GM19023 (cell line): ENCODE measurements around the gene IPCEF1.
A peak's percentile ranks its signal among the peaks of the same experiment; 100 is the strongest.
"Not testable (repeated sequence)": the region's sequence is repeated elsewhere in the genome, so short reads cannot be mapped to it uniquely, and the experiment has no call there.

Source experiments
- ATAC-seq: cut with Tn5 transposase; IDR thresholded peaks from one replicate; pipeline ENCODE4 v1.9.1; 2021; ENCODE audit warnings: mild to moderate bottlenecking, moderate library complexity; ENCODE audit not compliant: unreplicated experiment

Gene IPCEF1

DNA sequence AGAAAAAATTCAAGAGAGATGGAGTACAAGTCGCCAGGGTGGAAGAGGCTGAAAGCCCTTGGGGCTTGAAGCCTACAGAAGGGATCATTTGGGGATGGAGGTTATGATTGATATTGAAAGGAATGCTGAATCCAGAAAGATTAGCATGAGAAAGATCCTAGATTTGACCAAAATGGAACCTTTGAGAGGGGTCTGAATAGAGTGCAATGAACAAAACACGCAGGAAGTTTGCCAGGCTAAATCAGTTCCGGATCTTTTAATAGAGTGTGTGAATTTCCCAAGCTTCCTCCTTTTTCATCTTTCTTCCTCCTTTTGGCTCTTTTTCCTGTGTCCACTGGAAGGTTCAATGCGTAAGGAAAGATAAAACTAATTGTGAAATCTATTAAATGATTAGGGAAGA lies 15.3 kb downstream of the IPCEF1 start:
- ATAC-seq, result no peak

DNA sequence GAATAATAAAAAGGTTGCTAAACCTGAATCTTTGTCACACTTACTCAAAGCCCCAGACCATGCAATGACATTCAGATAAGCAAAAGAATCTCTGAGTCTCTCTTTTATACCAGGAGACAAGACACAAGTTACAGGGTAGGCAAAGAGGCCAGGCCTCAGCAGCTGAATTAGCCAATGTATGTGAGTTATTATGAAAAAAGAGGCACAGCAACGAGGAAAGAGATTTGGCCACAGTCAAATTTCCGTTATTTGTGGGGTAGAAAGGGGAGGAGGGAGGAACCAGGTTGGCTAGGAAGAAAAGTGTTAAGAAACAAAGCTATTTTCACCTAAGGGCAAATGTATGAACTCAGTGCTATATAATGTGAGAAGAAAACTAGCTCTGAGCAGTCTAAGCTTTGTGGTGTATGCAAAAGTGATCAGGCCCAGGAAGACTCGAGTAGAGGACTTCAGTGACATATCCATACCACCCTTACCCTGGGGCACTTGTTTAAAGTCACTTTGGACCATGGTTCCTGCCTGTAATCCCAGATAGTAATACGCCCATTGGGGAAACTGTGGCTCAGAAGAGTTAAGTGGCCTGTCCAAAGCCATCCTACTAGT lies 19.1 kb downstream of the IPCEF1 start:
- ATAC-seq, result no peak

DNA sequence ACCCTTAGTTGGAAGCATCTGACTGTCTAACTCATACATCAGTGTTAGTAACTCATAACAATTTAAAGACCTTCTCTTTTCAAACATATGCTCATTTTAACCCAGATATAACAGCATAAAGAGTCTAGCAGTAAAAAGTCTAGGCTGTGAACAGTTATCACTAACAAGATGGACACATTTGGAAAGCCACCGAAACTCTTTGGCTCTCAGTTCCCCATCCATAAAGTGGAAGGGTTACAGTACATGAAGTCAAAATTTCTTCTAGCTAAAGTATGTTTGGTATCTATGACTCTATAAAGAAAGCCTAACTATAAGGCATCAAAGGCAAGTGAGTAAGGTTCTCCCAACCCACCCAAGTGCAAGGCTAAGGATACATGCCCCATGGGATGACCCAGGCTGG lies 22.5 kb downstream of the IPCEF1 start:
- ATAC-seq, result not testable (repeated sequence)

DNA sequence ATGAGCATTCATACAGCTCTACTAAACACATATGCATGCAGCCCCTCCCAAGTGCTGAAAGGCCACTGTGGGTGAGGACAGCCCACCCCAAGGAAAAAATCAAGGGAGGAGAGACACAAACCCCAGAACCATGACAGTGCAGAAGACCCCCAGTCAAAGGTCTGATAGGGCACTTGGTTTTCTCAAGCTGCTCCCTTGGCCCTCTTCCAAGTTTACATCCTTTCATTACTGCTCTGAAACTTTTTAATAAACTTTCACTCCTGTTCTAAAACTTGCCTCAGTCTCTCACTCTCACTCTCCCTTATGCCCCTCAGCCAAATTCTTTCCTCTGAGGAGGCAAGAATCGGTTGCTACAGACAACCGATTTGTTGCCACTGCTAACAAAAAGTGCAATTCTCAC lies 24.9 kb downstream of the IPCEF1 start:
- ATAC-seq, result no peak

DNA sequence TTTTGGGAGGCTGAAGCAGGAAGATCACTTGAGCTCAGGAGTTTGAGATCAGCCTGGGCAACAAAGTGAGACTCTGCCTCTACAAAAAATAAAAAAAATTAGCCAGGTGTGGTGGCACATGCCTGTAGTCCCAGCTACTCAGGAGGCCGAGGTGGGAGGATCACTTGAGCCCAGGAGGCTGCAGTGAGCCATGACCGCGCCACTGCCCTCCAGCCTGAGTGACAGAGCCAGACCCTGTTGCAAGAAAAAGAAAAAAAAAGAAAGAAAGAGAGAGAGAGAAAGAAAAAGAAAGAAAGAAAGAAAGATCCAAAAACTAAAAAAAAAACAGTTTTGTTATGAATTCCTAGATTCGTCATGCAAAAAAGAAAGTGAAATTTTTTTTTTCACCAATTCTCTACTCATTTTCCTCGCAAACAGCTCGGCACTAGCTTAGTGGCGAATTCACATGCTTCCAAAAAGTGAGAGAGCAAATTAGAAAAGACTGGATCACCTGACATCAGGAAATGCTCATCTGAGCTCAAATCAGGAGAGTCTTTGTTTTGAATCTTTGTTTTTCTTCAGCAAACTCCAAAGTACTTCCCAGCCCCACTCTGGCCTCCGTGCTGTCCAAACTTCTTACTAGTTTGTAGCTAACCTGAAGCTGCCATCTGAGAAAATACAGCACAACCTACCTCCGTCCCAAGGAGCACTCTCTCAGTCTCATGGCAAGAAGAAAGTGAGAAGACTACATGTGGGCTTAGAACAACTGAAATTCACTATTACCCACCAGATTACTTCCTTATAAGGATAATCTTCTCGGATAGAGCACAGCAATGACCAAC lies 27.0 kb downstream of the IPCEF1 start:
- no peak for ATAC-seq

DNA sequence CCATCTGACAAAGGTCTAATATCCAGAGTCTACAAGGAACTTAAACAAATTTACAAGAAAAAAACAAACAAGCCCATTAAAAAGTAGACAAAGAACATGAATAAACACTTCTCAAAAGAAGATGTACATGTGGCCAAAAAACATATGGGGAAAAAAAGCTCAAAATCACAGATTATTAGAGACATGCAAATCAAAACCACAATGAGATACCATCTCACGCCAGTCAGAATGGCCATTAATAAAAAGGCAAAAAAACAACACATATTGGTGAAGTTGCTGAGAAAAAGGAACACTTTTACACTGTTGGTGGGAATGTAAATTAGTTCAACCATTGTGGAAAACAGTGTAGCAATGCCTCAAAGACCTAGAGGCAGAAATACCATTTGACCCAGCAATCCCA lies 29.3 kb downstream of the IPCEF1 start:
- not testable (repeated sequence) for ATAC-seq

DNA sequence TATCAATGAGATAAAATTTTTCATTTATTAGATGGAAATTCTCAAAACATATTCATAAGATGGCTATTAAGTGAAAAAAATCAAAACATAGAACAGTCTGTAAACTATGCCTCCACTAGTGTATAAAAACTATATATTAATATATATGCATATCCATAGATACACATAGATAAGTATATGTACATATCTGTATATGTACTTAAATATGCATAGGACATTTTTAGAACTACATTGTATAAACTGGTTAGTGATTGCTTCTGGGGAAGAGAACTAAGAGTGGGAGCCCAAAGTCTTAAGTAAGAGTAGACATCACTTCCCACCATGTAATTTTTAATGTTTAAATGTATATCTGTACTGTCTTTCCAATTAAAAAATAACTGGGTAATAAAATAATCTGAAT lies 31.5 kb downstream of the IPCEF1 start:
- no peak for ATAC-seq

DNA sequence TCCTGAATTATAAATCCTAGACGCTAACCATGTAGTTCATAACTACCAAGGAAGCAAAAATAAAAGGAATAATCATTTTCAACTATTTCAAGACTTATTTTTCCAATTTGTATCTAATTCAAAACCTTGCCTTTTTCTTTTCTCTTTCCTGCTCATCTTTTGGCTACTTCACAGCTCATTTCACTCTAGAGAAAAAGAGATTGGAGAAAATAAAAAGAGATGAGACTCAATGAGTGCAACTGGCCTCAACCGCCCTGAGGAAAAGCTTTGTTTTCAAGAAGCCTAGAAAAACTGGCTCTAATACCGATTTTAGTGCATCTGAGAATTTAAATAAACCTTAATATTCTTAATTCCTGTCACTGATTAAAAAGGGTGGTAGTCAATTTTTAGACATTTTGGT lies 36.4 kb downstream of the IPCEF1 start:
- ATAC-seq, result no peak

DNA sequence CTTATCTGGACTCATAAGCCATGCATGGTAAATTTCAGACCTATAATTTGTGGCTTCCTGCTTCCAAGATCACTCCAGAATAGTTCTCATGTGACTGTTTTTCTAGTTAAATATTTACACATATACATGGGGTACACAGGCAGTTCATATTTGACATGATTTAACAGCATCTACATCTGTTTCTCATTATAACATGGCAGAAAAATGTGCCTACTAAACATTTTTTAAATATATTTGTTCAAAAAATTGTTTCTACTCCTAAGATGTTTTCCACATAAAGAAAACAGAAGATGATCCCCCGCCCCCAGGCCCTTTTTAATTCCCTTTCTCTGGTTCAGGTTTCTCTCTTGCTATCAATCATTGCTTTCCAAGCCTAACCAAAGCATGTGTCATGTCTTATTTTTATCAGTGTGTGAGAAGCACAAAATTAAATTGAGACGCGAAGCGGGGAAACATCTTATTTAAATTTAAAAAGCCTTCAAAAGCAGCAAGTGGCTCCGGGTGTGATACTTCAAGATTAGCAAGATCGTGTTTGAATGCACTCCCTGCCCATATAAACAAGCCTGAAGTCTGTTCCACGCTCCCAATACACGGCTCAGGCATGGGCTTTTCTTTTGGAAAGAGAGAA lies 37.3 kb downstream of the IPCEF1 start:
- no peak for ATAC-seq

DNA sequence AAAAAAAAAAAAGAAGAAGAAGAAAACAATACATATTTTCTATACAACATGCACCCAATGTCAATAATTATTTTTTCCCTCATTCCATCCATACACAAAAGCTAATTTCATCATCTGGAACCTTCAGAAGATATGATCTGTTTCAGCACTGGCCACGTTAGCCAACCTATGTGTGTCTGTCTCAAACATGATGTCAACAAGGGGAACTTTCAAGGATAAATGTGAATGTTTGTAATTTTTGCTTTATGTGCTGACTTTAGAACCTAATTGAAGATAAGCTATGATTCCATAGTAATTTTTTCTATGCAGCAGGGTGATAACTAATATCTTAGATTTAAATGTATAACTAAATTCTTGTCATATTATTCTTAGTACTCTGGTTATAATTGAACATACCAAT lies 37.9 kb downstream of the IPCEF1 start:
- ATAC-seq, result no peak

DNA sequence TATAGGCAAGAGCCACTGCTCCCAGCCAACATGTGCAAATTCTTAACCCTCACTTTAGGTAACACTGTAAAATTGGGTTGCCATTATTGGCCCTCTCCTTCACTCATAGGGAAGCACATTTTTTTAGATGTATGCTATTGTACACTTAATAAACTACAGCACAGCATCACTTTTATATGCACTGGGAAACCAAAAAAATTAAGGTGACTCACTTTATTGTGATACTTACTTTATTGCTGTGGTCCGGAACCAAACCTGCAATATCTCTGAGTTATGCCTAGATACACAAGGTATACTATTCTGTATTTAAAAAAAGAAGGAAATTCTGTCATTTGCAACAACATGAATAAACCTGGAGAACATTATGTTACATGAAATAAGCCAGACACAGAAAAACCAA lies 40.5 kb downstream of the IPCEF1 start:
- no peak for ATAC-seq

DNA sequence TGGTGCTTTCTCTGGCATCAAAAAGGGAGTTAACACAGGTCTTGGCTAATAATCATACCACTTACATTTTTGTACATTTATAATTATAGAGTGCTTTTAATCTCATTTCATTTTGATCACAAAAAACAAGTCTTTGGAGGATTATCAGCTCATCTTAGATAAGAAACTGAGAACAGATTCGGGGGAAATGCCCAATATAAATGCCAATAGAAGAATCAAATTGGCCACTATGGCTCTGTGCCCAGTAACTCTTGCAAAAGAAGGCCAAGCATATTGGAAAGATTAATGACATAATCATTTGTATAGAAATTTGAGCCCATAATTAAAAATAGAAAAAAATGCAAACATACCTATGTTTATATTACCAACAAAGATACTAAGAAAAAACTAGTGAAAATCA lies 42.5 kb downstream of the IPCEF1 start:
- ATAC-seq, result no peak

DNA sequence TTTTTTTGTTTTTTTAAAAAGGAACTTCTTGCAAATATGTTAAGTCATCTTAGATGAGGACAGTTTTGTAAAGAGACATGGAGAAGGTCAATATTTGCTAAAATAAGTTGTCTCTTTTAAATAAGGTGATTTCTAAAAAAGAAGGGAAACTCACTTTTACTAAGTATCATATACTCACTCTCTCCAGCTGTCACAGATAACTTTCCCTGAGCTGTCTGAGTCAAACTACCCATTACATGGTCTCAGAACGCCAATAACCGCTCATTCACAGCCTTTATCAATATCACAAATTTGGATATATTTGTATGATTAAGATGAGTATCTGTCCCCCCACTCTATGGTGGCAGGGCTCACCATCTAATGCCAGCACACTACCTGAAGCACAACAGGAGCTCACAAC lies 47.6 kb downstream of the IPCEF1 start:
- no peak for ATAC-seq

DNA sequence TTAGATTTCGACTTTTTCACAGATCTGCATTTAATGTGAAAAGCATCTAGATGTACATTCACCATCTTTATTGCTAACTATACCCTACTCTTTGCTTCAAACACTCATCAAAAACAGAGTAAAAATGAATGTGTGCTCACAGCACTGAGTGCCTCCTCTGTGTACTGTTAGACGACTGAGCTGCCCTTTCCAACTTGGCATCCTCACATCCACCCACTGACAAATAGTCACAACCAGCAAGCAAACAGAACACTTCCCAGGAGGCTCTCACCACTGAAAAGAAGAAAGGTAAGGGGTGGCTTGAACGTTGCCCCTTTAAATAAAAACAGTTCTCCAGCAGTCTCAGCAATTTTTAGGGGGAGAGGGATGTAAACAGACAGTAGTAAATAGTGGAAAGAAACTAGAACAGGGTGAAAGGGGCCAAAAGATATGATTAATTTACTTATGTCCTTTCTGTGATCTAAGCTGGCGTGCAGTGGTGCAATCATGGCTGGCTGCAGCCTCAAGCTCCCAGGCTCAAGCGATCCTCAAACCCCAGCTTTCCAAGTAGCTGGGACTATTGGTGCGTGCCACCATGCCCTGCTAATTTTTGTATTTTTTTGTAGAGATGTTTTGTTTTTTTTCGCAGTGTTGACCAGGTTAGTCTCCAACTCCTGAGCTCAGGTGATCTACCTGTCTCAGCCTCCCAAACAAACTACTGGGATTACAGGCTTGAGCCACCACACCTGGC lies 48.7 kb downstream of the IPCEF1 start:
- ATAC-seq, result no peak

DNA sequence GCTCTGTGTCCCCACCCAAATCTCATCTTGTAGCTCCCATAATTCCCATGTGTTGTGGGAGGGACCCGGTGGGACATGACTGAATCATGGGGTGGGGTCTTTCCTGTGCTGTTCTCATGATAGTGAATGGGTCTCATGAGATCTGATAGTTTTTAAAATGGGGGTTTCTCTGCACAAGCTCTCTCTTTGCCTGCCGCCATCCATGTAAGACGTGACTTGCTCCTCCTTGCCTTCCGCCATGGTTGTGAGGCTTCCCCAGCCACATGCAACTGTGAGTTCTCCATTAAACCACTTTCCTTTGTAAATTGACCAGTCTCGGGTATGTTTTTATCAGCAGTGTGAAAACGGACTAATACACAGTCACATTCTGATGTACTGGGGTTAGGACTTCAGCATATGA lies 49.5 kb downstream of the IPCEF1 start:
- ATAC-seq, result not testable (repeated sequence)

DNA sequence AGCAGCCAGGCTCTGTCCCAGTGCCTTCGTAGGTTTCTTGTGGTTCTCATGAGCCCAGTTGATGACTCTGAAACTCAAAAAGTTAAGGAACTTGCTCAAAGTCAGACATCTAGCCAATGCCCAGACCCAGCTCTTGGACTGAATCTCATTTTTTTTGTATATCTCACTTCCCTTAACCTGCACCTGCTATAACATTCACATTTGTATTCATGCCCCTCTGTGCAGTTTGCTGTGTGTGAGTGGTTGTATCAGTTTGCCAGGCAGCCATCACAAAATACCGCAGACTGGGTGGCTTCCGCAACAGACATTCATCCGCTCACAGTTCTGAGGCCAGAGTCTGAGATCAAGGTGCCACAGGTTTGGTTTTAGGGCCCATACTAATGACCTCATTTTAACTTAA lies 49.9 kb downstream of the IPCEF1 start:
- peak; percentile 42 for ATAC-seq

DNA sequence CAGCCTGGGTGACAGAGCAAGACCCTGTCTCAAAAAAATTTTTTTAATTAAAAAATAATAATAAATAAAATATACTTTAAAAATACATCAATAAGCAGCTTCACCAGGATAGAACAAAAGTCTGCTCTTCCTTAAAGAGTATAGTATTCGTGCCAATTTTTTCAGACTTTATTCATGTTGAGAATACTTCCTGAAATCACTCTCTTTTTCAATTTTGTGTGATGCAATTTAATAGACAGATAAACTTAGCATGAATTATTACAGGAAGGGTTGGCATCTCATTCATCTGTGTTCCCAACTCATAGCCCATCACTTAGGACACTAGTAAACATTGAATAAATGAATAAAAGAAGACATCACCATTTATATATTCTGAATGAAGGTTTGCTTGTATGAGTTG lies 52.4 kb downstream of the IPCEF1 start:
- no peak for ATAC-seq

DNA sequence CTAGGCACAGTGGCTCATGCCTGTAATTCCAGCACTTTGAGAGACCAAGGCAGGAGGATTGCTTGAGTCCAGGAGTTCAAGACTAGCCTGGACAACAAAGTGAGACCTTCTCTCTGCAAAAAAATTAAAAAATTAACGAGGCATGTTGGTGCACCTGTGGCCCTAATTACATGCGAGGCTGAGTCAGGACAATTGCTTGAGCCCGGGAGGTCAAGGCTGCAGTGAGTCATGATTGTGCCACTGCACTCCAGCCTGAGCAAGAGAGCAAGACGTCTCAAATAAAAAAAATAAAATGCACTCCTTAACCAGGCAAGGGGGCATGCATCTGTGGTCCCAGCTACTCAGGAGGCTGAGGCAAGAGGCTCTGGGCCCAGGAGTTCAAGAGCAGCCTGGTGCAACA lies 53.0 kb downstream of the IPCEF1 start:
- ATAC-seq, result not testable (repeated sequence)

DNA sequence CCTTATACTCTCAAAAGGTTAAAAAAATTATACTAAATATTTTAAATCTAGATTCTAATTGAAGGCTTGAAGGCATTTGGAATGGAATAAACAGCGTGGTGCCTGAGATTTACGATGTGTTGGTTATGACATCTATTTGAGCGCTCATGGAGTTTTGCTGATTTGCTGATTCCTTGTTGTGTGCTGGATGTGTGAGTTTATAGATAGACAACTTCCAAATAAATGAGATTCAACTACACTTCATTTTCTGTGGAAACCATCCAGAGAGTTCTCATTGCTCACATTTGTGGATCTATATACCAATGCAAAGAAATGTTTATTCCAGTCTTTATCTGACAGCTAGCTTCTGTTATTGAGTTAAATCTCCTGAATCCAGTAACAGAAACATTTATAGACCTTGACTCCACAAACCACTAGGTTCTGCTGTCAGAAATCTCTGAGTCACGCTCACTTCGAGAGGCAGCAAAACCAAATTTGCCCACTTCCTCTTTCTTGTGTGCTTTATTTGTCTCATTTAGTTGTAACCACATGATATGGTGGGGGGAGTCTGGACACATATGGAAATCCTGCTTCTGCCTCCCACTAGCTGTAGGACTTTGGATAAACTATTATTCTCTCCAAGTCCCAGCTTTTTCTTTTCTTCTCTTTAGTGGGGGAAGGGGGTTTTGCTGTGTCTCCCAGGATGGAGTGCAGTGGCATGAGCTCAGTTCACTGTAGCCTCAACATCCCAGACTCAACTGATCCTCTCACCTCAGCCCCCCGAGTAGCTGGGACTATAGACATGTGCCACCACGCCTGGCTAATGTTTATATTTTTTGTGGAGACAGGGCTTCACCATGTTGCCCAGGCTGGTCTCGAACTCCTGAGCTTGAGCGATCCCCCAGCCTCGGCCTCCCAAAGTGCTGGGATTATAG lies 54.5 kb downstream of the IPCEF1 start:
- ATAC-seq, result peak; percentile 89

DNA sequence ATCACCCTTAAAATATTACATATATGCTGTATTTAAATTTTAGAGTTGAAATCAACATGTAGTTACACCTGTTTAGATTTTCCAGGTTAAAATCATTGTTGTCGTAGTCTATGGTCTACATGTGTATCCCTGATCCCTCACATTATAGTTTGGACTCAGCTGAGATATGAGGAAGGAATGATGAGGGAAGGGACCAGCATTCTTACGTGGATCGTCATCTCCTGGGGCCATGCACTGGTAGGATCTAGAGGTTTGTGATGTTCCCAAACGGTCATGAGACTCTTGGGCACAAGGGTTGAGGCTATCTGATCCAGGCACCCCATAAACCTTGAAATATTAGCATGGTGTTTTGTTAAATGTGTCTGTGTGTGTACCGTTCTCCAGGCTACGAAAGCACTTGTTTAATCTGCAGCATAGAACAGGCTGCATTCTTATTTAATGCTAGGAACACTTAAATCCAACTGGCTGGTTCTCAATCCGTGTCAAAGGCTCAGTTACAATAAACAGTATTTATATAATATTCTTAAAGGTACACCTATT lies 55.4 kb downstream of the IPCEF1 start:
- ATAC-seq, result no peak
